ENCODE results near the gene ATP6V1B1. TPM values are rescaled to one million over a fixed set of nuclear protein-coding genes. Genes with fewer than 3 reads are reported as not detected.
A peak's percentile ranks its signal among the peaks of the same experiment; 100 is the strongest.

Gene ATP6V1B1
- total RNA-seq, 2 experiments from 2014 or later: not detected

GRCh38 chr2:70894765-70895164, 40.9 kb upstream of the ATP6V1B1 start:
- Mint-ChIP-seq H3K4me3 (no peak overlapping the region), H3K36me3 (ENCODE audit: low read depth) (no peaks in the 10 kb centered on the region), H3K4me1 (ENCODE audit: low read depth) (peaks cover 20% of the 10 kb centered on the region), H3K9me3 (no peaks in the 10 kb centered on the region), H3K27me3 (ENCODE audit: low read depth) (peaks cover 87% of the 10 kb centered on the region), H3K27ac (no peak overlapping the region)
- intact Hi-C loops (cut with micrococcal nuclease): no loop called here
- CTCF ChIA-PET: interaction anchor here (3.7 kb wide), 1 partner anchor 23 kb away, joined by 21 read pairs; no protein-coding TSS in a partner anchor
- no peak for DNase-seq

DNA sequence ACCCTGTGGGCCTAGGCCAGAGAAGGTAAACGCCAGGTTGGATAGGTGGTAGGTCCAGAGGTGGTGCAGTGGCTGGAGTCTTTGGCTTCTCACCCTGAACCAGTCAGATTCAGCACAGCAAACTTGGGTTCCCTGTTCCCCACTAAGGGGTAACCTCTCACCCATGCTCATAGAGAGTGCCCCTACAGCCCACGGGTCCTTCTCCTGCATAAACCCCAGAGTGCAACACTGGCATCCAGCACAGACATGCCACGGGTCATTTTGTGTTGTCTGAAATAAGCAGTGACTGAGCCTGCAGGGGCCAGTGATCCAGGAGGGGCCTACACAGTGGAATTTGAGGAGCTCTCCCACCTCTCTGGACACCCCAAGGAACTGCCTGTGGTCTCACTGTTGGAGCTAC, 40.5 kb upstream of the ATP6V1B1 start:
- Mint-ChIP-seq H3K4me1 (ENCODE audit: low read depth) (peaks cover 23% of the 10 kb centered on the region), H3K4me3 (no peak overlapping the region), H3K9me3 (no peaks in the 10 kb centered on the region), H3K27ac (no peak overlapping the region), H3K27me3 (ENCODE audit: low read depth) (peaks cover 86% of the 10 kb centered on the region), H3K36me3 (ENCODE audit: low read depth) (no peaks in the 10 kb centered on the region)
- CTCF ChIA-PET: interaction anchor here (3.7 kb wide), 1 partner anchor 24 kb away, joined by 21 read pairs; no protein-coding TSS in a partner anchor
- DNase-seq: no peak
- intact Hi-C loops (cut with micrococcal nuclease): no loop called here

DNA sequence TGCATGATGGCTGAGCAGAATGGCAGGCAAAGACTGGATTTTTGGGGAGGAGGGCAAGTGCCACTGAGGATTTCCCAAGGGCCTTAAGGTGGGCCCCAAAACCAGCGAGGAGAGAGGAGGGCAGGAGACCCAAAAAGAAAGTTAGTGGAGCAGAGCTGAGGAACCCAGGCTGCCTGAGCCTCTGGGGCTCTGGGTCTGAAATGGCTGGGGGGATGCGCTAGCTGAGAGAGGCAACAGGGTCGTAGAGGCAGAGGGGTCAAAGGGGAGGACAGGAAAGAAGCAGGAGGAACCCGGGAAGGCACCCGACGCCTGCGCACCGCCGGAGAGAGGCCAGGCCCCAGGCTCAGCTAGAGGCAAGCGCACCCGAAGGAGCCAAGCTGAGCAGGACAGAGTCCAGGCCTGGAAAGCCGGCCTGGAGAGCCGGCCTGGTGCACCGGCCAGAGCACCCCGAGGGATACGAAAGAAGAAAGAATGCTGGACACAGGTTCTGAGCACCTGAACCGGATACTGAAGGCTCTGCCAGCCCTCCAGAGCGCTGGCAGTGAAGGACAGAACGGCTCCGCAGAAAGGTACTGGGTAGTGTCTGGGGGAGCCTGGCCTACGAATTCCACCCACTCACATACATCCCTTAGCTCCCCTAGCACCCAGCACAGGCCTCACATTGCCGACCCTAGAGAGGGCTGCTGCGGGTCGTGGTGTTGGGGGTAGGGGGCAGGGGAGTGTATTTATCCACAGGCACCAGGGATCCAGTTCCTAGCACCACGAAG, 39.5 kb upstream of the ATP6V1B1 start:
- Mint-ChIP-seq H3K27me3 (ENCODE audit: low read depth) (peaks cover 82% of the 10 kb centered on the region), H3K4me3 (no peak overlapping the region), H3K4me1 (ENCODE audit: low read depth) (peaks cover 27% of the 10 kb centered on the region), H3K36me3 (ENCODE audit: low read depth) (no peaks in the 10 kb centered on the region), H3K27ac (no peak overlapping the region), H3K9me3 (no peaks in the 10 kb centered on the region)
- intact Hi-C loops (cut with micrococcal nuclease): no loop called here
- DNase-seq: no peak
- CTCF ChIA-PET: no interaction called here

- intact Hi-C loops (cut with micrococcal nuclease): no loop called here
- DNase-seq: no peak
- no peak overlapping the region for H3K27ac Mint-ChIP-seq
- no peaks in the 10 kb centered on the region for H3K36me3 Mint-ChIP-seq (ENCODE audit: low read depth)
- CTCF ChIA-PET: interaction anchor here (1.9 kb wide), 1 partner anchor 26 kb away, joined by 5 read pairs; no protein-coding TSS in a partner anchor
- H3K9me3 Mint-ChIP-seq: no peaks in the 10 kb centered on the region
- peaks cover 81% of the 10 kb centered on the region for H3K27me3 Mint-ChIP-seq (ENCODE audit: low read depth)
- H3K4me3 Mint-ChIP-seq: no peak overlapping the region
- peaks cover 30% of the 10 kb centered on the region for H3K4me1 Mint-ChIP-seq (ENCODE audit: low read depth)
These were observed 38.9 kb upstream of the ATP6V1B1 start for GRCh38 chr2:70896765-70897202.

DNA sequence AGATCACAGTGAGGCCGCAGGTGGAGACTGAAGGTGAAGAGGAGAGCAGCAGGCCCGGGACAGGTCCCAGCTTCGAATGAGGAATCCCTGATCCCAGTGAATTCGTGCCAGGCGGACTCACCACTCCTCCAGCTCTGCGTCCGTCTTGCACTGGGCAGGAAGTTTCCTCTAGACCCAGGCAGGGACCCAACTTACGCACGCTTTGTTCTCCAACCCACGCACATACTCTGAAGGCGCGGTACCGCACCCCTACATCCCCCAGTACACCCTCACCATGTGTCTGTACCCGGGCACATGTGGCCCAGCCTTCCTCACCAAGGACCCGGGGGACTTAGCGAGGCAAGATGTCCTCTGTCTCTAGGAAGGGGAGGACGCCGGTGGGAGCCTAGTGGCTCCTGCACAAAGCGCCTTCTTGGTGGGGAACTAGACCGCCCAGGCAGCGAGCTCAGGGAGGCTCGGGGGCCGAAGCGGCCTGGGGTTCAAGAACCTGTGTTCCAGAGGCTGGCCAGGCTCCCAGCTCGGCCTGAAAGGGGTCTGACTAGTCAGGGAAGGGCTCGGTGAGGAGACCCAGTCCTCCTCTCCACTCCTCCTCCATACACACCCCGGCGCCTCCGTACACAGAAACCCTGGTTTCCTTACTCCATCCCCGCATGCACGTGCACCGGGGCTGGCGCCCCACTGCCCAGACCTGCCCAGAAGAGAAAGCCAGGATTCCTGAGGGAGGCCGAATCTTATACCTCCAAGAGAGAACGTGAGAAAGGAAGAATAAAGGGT, 38.3 kb upstream of the ATP6V1B1 start:
- peaks cover 33% of the 10 kb centered on the region for H3K4me1 Mint-ChIP-seq (ENCODE audit: low read depth)
- CTCF ChIA-PET: interaction anchor here (0.9 to 1.9 kb wide), 2 partner anchors 24 to 27 kb away, joined by 3 to 5 read pairs; no protein-coding TSS in a partner anchor
- no peaks in the 10 kb centered on the region for H3K36me3 Mint-ChIP-seq (ENCODE audit: low read depth)
- no peaks in the 10 kb centered on the region for H3K9me3 Mint-ChIP-seq
- H3K27me3 Mint-ChIP-seq (ENCODE audit: low read depth): peaks cover 81% of the 10 kb centered on the region
- DNase-seq: no peak
- no peak overlapping the region for H3K4me3 Mint-ChIP-seq
- no peak overlapping the region for H3K27ac Mint-ChIP-seq
- intact Hi-C loops (cut with micrococcal nuclease): no loop called here

- Mint-ChIP-seq H3K9me3 (no peaks in the 10 kb centered on the region), H3K27me3 (ENCODE audit: low read depth) (peaks cover 81% of the 10 kb centered on the region), H3K4me1 (ENCODE audit: low read depth) (peaks cover 33% of the 10 kb centered on the region), H3K36me3 (ENCODE audit: low read depth) (no peaks in the 10 kb centered on the region), H3K4me3 (no peak overlapping the region), H3K27ac (no peak overlapping the region)
- no peak for DNase-seq
- CTCF ChIA-PET: interaction anchor here (0.9 to 1.9 kb wide), 2 partner anchors 25 to 27 kb away, joined by 3 to 5 read pairs; no protein-coding TSS in a partner anchor
- intact Hi-C loops (cut with micrococcal nuclease): no loop called here
These were observed 37.8 kb upstream of the ATP6V1B1 start for GRCh38 chr2:70897977-70898226.

DNA sequence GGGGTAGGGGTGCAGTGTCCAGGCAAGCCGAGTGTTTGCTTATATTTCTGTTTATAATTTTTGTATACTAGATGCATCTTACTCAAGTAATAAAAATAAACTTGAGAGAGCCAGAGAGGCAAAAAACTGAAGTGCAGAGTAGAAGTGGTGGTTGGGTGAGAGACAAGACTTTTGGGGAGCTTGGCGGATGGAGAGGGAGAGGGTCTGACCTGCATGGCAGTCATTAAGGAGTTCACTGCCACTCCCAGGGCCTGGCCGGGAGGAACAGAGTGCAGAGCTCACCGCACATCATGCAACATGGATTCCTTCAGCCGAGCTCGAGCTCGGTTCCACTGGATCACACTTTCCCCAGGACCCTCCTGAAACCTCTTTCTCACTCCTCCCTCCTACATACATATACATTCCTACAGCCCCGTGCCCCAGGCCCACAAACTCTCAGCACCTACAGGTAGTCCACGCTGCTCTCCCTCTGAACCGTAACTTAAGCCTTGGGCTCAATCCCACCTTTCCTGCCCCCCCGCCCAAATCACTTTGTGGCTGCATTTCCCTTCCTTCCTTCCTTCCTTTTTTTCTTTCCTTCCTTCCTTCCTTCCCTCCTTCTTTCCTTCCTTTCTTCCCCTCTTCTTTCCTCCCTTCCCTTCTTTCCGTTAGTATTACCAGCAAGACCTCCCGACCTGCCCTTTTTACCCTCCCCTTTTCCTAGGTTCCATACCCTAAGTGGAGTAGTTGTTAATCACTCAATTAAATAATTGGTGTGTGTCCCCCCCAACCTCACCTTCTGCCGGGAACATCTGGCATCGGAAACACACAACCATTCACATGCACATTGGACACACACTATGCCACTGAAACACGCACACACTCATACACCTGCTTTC, 37.1 kb upstream of the ATP6V1B1 start:
- intact Hi-C loops (cut with micrococcal nuclease): no loop called here
- no peak for DNase-seq
- no peak overlapping the region for H3K27ac Mint-ChIP-seq
- peaks cover 33% of the 10 kb centered on the region for H3K4me1 Mint-ChIP-seq (ENCODE audit: low read depth)
- H3K4me3 Mint-ChIP-seq: no peak overlapping the region
- peaks cover 83% of the 10 kb centered on the region for H3K27me3 Mint-ChIP-seq (ENCODE audit: low read depth)
- no peaks in the 10 kb centered on the region for H3K36me3 Mint-ChIP-seq (ENCODE audit: low read depth)
- CTCF ChIA-PET: interaction anchor here (1.9 kb wide), 1 partner anchor 28 kb away, joined by 5 read pairs; no protein-coding TSS in a partner anchor
- no peaks in the 10 kb centered on the region for H3K9me3 Mint-ChIP-seq

- Mint-ChIP-seq H3K36me3 (ENCODE audit: low read depth) (no peaks in the 10 kb centered on the region), H3K9me3 (no peaks in the 10 kb centered on the region), H3K4me3 (peak overlapping the region; percentile 55), H3K27ac (no peak overlapping the region), H3K4me1 (ENCODE audit: low read depth) (peaks cover 38% of the 10 kb centered on the region), H3K27me3 (ENCODE audit: low read depth) (peaks cover 85% of the 10 kb centered on the region)
- DNase-seq: no peak
- intact Hi-C loops (cut with micrococcal nuclease): loop anchor here (1.0 kb wide), 1 partner anchor 14 kb away; no protein-coding TSS in a partner anchor
- CTCF ChIA-PET: interaction anchor here (0.7 kb wide), 1 partner anchor 59 kb away, joined by 3 read pairs; no protein-coding TSS in a partner anchor
These were observed 34.3 kb upstream of the ATP6V1B1 start for GRCh38 chr2:70901227-70902066.

DNA sequence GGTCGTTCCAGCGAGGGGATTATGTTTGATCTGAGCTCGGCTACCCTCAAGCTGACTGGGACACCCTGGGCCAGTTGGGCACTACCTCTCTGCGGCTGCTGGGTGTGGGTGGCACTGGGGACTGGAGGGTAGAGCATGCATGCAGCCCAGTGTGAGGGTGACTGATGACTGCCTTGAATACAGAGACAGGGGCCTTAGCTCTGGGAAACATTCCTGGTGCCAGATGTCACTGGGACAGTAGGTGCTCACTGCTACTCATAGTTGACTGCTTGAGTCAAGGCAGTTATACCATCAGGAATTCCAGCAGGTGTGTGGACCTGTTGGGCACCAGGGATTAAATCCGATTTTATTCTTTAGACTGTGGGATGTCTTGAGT, 33.6 kb upstream of the ATP6V1B1 start:
- CTCF ChIA-PET: interaction anchor here (0.7 kb wide), 1 partner anchor 58 kb away, joined by 3 read pairs; no protein-coding TSS in a partner anchor
- Mint-ChIP-seq H3K9me3 (no peaks in the 10 kb centered on the region), H3K4me1 (ENCODE audit: low read depth) (peaks cover 42% of the 10 kb centered on the region), H3K27ac (no peak overlapping the region), H3K4me3 (no peak overlapping the region), H3K27me3 (ENCODE audit: low read depth) (peaks cover 85% of the 10 kb centered on the region), H3K36me3 (ENCODE audit: low read depth) (no peaks in the 10 kb centered on the region)
- intact Hi-C loops (cut with micrococcal nuclease): no loop called here
- DNase-seq: no peak

DNA sequence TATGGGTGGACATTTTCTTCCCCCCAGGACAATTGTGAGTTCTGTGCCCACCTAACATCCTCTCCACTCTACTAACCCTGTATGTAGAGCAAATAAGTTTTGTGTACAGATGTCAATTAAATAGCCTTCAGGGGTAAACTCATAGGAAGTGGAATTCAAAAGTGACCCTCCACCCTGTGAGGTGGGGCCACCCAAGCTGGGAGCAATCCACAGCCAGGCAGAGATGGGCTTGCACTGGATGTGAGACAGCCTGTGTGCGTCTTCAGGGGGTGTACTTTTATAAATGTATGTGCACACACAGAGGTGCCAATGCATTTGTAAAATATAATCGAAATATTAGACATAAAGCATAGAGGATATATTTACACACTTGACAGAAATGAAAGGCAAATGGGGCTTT, 33.1 kb upstream of the ATP6V1B1 start:
- intact Hi-C loops (cut with micrococcal nuclease): no loop called here
- H3K36me3 Mint-ChIP-seq (ENCODE audit: low read depth): no peaks in the 10 kb centered on the region
- CTCF ChIA-PET: no interaction called here

GRCh38 chr2:70903171-70903570, 32.5 kb upstream of the ATP6V1B1 start:
- intact Hi-C loops (cut with micrococcal nuclease): no loop called here

More for the DNA sequence above, 33.1 kb upstream of the ATP6V1B1 start:
- no peaks in the 10 kb centered on the region for H3K9me3 Mint-ChIP-seq
- peaks cover 44% of the 10 kb centered on the region for H3K4me1 Mint-ChIP-seq (ENCODE audit: low read depth)
- peaks cover 86% of the 10 kb centered on the region for H3K27me3 Mint-ChIP-seq (ENCODE audit: low read depth)
- no peak overlapping the region for H3K4me3 Mint-ChIP-seq
- no peak for DNase-seq
- no peak overlapping the region for H3K27ac Mint-ChIP-seq

More at GRCh38 chr2:70903171-70903570, 32.5 kb upstream of the ATP6V1B1 start:
- Mint-ChIP-seq H3K27ac (no peak overlapping the region), H3K9me3 (no peaks in the 10 kb centered on the region), H3K36me3 (ENCODE audit: low read depth) (no peaks in the 10 kb centered on the region), H3K4me3 (no peak overlapping the region), H3K27me3 (ENCODE audit: low read depth) (peaks cover 80% of the 10 kb centered on the region), H3K4me1 (ENCODE audit: low read depth) (peaks cover 41% of the 10 kb centered on the region)
- CTCF ChIA-PET: interaction anchor here (0.7 kb wide), 1 partner anchor 41 kb away, joined by 3 read pairs; no protein-coding TSS in a partner anchor
- DNase-seq: no peak
